Activated CD8-positive, alpha-beta memory T cell treated with anti-CD3 and anti-CD28 coated beads, Interleukin-2, amount 50 U/mL, for 24 hours (primary cell): ENCODE results near the gene PBLD.

Experiments
- DNase-seq: peaks from one replicate; pipeline ENCODE4 v3.0.0-alpha.2; 2020; ENCODE audit errors: extremely low read depth

The PBLD gene

GRCh38 chr10:68235111-68235510, 97.6 kb downstream of the PBLD start:
- no peak for DNase-seq

DNA sequence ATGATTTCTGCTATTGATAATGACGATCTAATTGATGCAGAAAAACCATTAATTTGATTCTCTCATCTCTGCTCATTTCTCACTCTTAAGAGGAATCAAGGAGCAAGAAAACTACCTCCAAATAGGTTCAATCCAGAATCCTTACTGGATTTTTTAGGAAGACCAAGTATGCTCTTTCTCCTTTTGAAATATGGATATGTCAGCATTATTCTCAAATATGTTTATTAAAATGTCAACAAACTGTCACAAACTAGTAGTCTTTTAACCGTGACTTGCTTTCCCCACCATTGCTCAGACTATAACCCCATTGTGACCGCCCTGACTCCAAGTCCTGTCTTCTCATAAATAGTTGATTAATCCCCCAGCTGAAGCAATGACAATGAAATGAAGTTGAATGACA, 99.7 kb downstream of the PBLD start:
- DNase-seq: no peak
